Renal cortical epithelial cell (primary cell): ENCODE data around the gene CLEC16A. TPM values are rescaled to one million over a fixed set of nuclear protein-coding genes. Genes with fewer than 3 reads are reported as not detected.

Experiments used
- DNase-seq: peaks from one replicate; pipeline ENCODE4 v3.0.0-alpha.2; 2011; ENCODE audit warnings: low read depth
- total RNA-seq: library from RNA; depleted of rRNA; stranded (reverse); fragments of >200 nt; gene quantifications from 2 replicates; pipeline ENCODE4 v1.2.3, GENCODE V29; 2014

Gene CLEC16A, protein sequence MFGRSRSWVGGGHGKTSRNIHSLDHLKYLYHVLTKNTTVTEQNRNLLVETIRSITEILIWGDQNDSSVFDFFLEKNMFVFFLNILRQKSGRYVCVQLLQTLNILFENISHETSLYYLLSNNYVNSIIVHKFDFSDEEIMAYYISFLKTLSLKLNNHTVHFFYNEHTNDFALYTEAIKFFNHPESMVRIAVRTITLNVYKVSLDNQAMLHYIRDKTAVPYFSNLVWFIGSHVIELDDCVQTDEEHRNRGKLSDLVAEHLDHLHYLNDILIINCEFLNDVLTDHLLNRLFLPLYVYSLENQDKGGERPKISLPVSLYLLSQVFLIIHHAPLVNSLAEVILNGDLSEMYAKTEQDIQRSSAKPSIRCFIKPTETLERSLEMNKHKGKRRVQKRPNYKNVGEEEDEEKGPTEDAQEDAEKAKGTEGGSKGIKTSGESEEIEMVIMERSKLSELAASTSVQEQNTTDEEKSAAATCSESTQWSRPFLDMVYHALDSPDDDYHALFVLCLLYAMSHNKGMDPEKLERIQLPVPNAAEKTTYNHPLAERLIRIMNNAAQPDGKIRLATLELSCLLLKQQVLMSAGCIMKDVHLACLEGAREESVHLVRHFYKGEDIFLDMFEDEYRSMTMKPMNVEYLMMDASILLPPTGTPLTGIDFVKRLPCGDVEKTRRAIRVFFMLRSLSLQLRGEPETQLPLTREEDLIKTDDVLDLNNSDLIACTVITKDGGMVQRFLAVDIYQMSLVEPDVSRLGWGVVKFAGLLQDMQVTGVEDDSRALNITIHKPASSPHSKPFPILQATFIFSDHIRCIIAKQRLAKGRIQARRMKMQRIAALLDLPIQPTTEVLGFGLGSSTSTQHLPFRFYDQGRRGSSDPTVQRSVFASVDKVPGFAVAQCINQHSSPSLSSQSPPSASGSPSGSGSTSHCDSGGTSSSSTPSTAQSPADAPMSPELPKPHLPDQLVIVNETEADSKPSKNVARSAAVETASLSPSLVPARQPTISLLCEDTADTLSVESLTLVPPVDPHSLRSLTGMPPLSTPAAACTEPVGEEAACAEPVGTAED
- total RNA-seq = 13.2 and 48.3 TPM in 2 replicates

DNA sequence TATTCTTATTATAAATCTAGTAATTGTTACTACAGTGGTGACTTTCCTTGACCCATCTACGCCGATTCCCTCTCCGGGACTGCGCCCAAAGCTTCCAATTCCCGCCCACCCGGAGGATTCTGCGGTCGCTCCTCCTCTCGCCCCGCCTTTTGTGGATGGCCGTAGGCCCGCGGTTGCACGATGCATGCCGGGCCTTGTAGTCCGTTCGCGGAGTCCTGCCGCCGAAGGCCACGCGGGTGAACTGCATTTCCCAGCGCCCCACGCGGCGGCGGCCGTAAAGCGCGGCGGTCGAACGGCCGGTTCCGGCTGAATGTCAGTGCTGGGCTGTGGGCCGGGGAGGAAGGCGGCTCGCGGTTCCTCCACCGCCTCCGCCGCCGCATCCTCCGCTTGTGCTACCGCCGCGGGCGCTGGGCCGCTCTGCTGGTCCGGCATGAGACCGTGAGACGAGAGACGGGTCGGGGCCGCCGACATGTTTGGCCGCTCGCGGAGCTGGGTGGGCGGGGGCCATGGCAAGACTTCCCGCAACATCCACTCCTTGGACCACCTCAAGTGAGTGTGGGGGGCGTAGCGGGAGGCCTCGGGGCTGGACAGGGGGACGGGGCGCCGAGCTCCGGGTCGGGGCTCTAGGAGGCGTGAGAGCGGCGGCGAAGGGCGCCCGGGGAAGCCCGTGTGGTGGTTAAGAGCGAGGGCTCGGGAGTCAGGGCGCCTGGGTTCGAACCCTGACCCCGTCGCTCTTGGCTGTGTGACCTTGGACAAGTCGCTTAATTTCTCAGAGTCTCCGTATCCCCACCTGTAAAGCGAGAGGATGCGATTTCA is at the start of gene CLEC16A:
TSS of gene CLEC16A (plus strand) at position 316 of the 816 bp plus-strand sequence. CDS start at position 470, 154 bp downstream.
- peak; percentile 91 for DNase-seq

- DNase-seq = no peak
Measured at GRCh38 chr16:10895053-10895946, 49.1 kb upstream of the CLEC16A start.

DNA sequence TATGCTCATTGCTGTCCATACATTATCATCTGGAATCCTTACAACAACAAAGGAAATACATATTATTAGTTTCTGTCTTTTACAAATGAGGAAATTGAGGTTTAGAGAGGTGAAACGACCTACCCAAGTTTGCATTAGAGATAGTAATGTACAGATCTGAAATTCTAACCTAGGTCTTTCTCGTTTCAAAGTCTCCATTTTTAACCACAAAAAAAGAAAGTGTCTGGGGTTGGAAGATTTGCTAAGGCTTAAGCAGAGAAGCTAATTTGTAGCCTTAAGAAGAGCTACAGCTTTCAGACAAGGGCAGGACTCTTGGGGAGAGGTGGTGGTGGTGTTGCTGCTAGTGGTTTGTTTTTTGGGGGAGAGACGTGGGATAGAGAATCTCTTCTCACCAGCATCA is 48.2 kb upstream of the CLEC16A start:
- DNase-seq = no peak

- no peak for DNase-seq
Measured at GRCh38 chr16:10896723-10897122, 47.6 kb upstream of the CLEC16A start.

DNA sequence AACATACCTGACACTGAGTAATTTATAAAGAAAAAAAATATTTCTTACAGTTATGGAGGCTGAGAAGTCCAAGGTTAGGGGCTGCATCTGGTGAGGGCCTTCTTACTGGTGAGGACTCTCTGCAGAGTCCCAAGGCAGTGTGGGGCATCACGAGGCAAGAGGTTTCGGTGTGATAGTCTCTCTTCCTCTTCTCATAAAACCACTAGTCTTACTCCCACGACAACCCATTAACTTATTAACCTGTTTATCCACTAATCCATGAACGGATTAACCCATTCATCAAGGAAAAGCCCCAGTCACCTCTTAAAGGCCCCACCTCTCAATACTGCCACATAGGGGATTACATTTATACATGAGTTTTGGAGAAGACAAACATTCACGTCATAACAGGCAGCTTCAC is 47.2 kb upstream of the CLEC16A start:
- no peak for DNase-seq

DNA sequence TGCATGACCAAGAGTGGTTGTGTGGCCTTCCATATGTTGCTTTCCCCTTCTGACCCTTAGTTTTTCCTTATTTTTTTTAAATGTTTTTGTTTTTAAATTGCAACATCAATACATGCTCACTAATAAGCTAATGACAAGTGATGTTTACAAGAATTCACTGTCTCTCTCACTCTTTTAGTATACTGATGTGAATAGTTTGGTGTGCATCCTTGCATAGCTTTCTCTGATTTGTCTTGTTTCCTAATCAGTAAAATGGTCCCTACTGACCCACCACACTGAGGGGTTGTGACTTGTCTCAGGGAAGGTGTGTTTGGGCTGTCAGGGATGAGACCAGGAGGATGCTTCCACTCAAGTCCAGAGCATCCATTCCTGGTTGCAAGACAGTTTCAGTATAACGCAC is 41.4 kb upstream of the CLEC16A start:
- no peak for DNase-seq

- DNase-seq = no peak
Measured at GRCh38 chr16:10906482-10906881, 37.9 kb upstream of the CLEC16A start.

DNA sequence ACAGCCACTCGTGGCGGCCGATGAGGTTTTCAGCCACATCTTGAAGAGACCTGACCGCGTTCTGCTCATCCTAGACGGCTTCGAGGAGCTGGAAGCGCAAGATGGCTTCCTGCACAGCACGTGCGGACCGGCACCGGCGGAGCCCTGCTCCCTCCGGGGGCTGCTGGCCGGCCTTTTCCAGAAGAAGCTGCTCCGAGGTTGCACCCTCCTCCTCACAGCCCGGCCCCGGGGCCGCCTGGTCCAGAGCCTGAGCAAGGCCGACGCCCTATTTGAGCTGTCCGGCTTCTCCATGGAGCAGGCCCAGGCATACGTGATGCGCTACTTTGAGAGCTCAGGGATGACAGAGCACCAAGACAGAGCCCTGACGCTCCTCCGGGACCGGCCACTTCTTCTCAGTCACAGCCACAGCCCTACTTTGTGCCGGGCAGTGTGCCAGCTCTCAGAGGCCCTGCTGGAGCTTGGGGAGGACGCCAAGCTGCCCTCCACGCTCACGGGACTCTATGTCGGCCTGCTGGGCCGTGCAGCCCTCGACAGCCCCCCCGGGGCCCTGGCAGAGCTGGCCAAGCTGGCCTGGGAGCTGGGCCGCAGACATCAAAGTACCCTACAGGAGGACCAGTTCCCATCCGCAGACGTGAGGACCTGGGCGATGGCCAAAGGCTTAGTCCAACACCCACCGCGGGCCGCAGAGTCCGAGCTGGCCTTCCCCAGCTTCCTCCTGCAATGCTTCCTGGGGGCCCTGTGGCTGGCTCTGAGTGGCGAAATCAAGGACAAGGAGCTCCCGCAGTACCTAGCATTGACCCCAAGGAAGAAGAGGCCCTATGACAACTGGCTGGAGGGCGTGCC is 37.2 kb upstream of the CLEC16A start:
- DNase-seq = no peak

- no peak for DNase-seq
Measured at GRCh38 chr16:10907757-10908045, 36.7 kb upstream of the CLEC16A start.

DNA sequence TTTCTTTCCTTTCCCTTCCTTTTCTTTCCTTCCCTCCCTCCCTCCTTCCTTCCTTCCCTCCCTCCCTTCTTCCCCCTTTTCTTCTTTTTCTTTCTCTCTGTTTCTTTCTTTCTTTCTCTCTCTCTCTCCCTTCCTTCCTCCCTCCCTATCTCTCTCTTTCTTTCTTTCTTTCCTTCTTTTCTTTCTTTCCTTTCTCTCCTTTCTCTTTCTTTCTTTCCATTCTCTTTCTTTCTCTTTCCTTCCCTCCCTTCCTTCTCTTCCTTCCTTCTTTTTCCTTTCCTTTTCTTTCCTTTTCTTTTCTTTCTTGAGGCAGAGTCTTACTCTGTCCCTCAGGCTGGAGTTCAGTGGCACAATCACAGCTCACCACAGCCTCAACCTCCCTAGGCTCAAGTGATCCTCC is 33.1 kb upstream of the CLEC16A start:
- no peak for DNase-seq

DNA sequence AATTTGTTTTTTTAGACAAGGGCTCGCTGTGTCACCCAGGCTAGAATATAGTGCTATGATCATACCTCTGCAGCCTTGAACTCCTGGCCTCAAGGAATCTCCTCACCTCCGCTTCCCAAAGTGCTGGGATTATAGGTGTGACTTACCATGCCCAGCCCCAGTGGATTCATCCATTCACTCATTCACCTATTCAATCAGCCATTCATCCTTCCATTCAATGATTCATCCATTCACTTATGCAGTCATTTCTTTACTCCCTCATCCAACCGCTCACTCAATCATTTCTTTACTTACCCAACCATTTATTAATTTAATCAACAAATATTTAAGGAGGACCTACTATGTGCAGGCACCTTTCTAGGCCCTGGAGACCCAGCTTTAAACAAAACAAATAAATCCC is 27.8 kb upstream of the CLEC16A start:
- DNase-seq = no peak

DNA sequence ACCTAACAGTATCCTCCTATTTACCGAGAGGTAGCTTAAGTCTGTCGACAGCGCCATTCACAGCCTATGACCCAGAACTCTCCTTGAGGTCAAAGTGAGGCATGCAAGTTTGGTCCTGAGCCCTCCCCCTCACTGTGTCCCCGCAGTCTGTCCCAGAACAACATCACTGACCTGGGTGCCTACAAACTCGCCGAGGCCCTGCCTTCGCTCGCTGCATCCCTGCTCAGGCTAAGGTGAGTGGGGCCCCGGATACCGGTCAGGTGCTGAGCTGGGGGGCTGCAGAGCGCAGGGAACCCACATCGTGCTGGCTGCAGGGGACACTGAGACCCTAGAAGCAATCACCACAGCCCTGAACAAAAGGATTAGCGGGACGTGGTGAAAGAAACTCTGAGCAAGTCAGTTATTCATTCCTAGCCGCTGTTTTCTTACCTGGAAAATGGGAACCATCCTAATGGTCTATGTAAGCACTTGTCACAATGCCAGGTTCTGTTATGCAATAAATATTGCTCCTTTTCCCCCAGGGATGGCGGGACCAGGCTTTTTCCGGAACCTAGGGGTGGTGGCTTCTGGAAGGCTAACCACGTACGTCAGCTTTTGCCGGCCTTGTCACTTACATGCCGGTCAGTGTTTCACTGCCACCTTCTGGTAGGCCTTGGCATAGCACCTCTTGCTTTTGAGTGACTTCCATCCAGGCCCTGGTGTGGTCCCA is 25.9 kb upstream of the CLEC16A start:
- peak; percentile 91 for DNase-seq

DNA sequence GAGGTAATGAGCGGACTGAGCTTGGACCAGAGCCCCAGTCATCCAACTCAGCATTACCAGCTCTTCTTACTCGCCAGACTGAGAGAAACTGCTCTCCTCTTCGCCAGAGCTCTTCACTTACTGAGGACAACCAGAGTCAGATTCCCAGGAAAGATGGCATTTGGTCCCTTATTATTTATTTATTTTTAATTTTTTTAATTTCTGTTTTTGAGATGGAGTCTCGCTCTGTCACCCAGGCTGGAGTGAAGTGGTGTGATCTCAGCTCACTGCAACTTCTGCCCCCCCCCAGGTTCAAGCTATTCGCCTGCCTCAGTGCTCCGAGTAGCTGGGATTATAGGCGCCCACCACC is 25.4 kb upstream of the CLEC16A start:
- DNase-seq = no peak

GRCh38 chr16:10920726-10921427 is 23.5 kb upstream of the CLEC16A start:
- peak; percentile 84 for DNase-seq

GRCh38 chr16:10921536-10922327 is 22.6 kb upstream of the CLEC16A start:
- peak; percentile 51 for DNase-seq

- peak; percentile 78 for DNase-seq
Measured at GRCh38 chr16:10922328-10923145, 21.8 kb upstream of the CLEC16A start.

DNA sequence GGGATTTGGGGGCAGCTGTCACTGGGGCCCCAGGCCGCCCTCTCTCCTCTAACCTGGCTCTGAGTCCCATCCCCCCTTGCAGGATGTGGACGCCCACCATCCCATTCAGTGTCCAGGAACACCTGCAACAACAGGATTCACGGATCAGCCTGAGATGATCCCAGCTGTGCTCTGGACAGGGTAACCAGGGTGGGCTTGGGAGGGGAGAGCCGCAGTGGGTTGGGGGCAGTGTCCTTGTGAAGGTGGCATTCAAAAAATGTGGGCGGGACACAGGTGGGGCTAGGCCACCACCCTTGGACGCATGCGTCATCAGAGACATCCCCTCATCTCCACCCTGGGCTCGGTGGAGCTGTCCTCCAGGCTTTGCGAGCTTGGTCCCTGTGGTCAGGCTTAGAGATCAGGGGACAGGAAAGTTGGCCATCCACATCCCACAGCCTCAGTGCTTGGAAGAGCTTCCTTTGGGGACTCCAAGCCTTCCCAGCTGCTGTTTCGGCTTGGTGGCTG is 21.2 kb upstream of the CLEC16A start:
- DNase-seq = no peak
